GM12874 (cell line): ENCODE results near the gene ZNF880.

Source experiments
- TF ChIP-seq, protein P1 (sequence below): IDR thresholded peaks from 2 replicates; pipeline ENCODE4 v1.5.1; 2011; ENCODE audit warnings: low read depth, mild to moderate bottlenecking, control low read depth, low read length, moderate library complexity; ENCODE audit not compliant: insufficient read depth

ZNF880 gene

DNA sequence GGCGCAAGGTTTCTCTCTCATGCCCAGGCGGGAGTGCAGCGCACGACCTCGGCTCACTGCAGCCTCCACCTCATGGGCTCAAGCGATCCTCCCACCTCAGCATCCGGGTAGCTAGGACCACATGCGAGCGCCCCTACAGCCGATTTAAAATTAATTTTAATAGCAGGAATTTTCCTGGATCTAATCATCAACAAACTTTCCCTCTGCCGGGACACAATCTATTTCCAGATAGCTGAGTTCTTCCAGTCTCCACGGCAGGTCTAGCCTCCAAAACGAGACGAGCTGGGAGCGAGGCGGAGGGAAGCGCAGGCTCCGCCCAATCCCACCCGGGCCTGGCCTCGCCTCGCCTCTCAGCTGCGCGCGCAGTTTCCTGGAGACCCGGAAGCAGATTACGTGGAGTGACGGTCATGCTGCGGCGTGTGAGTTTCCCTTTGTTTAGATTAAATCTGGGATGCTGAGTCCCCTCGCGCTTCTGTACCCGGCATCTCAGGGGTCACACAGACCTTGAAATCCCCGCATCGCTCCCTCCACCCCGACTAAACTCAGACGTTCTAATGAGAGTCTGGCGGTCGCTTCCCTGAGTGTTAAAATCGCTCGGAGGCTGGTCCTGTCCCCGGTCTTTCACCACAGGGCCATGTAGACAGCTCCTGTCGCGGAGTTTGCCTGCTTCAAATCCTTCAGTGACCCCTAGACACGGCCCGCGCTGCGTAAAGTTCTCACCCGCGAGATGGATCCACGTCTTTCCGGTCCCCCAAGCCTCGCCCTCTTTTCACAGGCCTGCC, at the start of gene ZNF880:
Gene ZNF880 (plus strand): TSS at position 365 of the 782 bp plus-strand sequence. CDS start 43 bp downstream, at position 408.
- TF ChIP-seq, protein P1, sequence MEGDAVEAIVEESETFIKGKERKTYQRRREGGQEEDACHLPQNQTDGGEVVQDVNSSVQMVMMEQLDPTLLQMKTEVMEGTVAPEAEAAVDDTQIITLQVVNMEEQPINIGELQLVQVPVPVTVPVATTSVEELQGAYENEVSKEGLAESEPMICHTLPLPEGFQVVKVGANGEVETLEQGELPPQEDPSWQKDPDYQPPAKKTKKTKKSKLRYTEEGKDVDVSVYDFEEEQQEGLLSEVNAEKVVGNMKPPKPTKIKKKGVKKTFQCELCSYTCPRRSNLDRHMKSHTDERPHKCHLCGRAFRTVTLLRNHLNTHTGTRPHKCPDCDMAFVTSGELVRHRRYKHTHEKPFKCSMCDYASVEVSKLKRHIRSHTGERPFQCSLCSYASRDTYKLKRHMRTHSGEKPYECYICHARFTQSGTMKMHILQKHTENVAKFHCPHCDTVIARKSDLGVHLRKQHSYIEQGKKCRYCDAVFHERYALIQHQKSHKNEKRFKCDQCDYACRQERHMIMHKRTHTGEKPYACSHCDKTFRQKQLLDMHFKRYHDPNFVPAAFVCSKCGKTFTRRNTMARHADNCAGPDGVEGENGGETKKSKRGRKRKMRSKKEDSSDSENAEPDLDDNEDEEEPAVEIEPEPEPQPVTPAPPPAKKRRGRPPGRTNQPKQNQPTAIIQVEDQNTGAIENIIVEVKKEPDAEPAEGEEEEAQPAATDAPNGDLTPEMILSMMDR = no peak

DNA sequence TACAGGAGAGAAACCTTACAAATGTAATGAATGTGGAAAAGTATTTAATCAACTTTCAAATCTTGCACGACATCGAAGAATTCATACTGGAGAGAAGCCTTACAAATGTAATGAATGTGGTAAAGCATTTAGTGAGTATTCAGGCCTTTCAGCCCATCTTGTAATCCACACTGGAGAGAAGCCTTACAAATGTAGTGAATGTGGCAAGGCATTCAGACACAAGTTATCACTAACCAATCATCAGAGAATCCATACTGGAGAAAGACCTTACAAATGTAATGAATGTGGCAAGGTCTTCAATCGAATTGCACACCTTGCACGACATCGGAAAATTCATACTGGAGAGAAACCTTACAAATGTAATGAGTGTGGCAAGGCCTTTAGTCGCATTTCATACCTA, 47.3 kb upstream of the ZNF880 start:
- TF ChIP-seq, protein P1 = no peak

DNA sequence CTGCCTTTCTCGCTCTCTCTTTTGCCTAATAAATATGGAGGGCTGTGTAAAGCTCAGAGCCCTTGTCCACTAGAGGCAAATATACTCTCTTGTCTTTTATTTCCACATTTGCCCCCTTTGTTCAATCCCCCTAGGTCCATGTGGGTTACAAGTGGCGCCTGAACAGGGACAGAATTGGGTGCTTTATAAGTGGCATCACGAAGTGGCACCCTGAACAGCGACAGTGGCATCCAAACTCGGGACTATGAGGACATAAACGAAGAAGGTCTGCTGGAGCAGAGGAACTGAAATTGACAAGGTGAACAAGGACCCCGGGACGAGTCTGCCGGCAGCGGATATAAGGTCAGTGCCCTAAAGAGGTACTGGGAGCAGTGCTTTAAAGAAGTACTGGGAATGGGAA, 38.0 kb upstream of the ZNF880 start:
- TF ChIP-seq, protein P1 = no peak

DNA sequence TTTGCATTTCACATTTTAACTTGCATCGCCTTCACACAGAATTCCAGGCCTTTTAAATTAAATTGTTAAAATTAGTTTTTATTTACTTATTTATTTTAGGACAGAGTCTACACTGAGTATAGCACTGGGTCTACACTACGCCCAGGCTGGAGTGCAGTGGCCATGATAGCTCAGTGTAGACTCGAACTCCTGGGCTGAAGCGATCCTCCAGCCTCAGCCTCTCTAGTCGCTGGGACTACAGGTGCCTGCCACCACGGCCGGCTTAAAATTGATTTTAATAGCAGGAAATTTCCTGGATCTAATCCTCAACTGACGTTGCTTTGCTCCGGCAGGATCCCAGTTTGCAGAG, 34.0 kb upstream of the ZNF880 start:
- TF ChIP-seq, protein P1 = no peak

DNA sequence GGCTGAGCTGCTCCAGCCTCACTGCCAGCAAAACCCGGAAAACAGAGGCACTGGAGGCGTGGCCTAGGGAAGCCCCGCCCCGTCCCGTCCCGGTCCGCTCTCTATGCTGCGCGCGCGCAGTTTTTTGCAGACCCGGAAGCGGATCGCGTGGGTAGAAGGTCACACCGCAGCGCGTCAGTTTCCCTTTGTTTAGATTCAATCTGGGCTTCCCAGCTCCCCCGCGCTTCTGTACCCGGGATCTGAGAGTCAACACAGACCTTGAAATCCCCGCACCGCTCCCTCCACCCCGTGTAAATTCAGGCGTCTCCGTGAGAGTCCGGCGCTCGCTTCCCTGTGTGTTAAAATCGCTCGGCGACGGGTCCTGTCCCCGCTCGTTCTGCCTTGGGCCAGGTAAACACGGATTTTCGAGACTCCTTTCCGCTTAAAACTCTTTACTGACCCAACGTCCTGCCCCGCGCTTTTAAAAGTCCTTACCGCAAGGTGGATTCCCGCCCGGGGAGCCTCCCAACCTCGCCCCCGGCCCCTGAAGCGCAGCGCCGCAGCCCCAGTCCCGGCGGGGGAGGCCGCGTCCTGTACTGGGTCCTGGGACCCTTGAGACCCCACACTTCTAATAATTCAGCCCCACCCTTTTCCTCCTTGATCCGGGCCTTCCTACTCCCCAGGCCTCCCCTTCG, 33.5 kb upstream of the ZNF880 start, which contains the start of gene ZNF610:
Gene ZNF610 (plus strand): TSS at position 127 of the 674 bp plus-strand sequence. CDS start 12,930 bp downstream, outside the sequence.
- TF ChIP-seq, protein P1 = no peak

DNA sequence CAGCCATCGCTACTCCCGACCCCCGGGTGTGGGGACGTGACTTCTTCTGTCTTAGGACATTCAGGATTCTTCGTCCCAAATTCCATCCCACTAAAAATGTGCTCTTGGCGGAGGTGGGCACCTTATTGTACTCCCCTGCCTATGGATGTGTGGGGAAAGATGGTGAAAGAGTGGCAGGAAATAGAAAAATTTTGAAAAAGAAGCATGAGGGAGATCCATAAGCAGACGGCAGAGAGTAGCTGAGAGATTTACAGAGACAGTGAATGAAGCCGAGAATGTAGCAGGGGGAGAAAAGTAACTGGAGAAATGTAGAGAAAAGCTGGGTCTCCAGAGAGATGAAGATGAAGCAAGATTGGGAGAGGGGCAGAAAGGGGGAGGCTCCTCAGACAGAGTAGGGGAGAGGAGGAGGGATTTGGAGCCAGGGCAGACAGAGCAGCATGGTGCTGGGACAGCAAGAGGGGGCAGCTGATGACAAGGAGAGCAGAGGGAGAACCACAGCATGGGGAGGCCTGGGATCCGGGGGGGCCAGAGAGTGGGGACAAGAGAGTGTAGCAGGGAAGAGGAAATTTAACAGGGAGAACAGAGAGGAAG, 32.8 kb upstream of the ZNF880 start:
- TF ChIP-seq, protein P1 = no peak

DNA sequence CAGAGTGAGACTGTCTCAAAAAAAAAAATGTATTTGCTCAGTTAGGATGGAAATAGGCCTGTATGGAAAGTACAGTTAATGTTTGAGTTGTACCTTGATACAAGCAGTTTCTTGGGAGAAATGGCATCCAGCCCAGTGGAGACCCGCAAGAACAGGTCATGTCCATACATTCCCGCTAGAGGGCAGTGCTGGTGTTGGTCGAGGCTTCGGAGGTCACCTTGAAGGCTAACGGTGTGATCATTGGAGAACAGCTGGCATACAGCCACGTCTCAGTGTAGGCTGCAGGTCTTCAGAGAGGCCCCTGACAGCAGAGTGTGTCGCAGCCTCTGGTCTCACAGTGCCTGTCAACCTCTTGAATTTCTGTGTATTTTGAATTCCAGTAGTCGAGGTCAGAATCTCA, 26.2 kb upstream of the ZNF880 start:
- TF ChIP-seq, protein P1 = peak; percentile 42; the same call in 1 of the 2 replicates
